Activated naive CD4-positive, alpha-beta T cell treated with anti-CD3 and anti-CD28 coated beads, Interleukin-2, amount 10 ng/mL, durations not matched to agents 7 days and 5 days (primary cell): ENCODE data around the gene KRTAP11-1.
A peak's percentile ranks its signal among the peaks of the same experiment; 100 is the strongest.

Experiments used
- CTCF ChIA-PET: fragments of 350-600 bp; sonication (Branson Sonifier 250); formaldehyde crosslinking; loops from one replicate; lab custom pipeline; 2021; ENCODE audit warnings: antibody characterized with exemption; lab: Charles Lee
- DNase-seq: peaks from one replicate; pipeline ENCODE4 v3.0.0-alpha.2; 2020
- H3K27ac Mint-ChIP-seq: one replicate; pipeline ENCODE4 v1.8.0; 2021; ENCODE audit warnings: mild to moderate bottlenecking, moderate library complexity, mixed read lengths
- H3K27me3 Mint-ChIP-seq: one replicate; pipeline ENCODE4 v1.8.0; 2021; ENCODE audit warnings: mild to moderate bottlenecking, mixed read lengths
- H3K36me3 Mint-ChIP-seq: one replicate; pipeline ENCODE4 v1.8.0; 2021; ENCODE audit warnings: mixed read lengths
- H3K4me1 Mint-ChIP-seq: one replicate; pipeline ENCODE4 v1.8.0; 2021; ENCODE audit warnings: mixed read lengths
- H3K4me3 Mint-ChIP-seq: one replicate; pipeline ENCODE4 v1.8.0; 2021; ENCODE audit warnings: mild to moderate bottlenecking, moderate library complexity, mixed read lengths
- H3K9me3 Mint-ChIP-seq: one replicate; pipeline ENCODE4 v1.8.0; 2021; ENCODE audit warnings: mixed read lengths

The KRTAP11-1 gene, protein sequence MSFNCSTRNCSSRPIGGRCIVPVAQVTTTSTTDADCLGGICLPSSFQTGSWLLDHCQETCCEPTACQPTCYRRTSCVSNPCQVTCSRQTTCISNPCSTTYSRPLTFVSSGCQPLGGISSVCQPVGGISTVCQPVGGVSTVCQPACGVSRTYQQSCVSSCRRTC

DNA sequence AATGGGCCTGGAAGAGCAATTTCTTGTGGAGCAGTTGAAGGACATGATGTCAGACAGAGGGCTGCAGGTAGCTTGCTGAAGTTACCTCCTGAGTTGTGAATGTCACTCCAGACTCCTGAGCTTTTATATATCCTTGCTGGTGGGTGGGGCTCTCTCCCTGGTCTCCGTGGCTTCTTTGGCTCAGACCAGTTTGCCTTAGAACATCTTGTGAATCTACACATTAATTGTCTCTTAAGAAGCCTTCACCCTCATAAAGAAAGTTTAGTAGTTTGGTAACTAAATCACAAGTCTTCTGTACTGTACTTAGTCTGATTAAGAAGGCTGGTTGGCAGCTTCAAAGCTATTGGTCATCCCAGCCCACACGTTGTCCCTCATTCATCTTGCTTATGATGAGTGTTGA, at the start of gene KRTAP11-1:
Gene KRTAP11-1 (minus strand): TSS at position 101 of the 400 bp plus-strand sequence. CDS start 56 bp downstream, at position 45.
- no peaks in the 10 kb centered on the region for H3K9me3 Mint-ChIP-seq
- CTCF ChIA-PET, result no interaction called here

DNA sequence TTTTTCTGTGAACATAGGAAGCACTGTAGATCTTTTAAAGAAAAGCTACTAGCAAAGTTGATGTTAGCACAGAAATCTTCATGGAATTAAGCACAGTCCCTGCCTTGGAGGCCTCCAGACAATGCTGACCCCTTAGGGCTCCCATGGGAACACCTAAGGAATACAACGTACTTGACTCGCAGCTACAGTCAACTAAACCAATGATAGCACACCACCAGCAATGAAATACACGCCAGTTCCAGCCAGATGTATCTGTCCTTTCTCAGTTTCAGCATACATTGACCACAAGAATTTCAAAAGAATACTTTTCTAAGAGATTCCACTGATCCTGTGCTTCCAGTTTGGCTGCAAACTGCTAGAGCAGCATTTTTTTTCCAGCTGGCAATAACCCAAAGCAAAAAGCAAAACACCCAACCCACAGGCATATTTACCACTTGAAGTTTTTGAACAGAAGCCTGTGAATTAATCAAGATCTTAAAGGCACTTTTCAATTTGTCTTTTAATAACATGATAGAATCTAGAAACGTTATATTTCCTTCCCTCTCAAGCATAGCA, 42.8 kb upstream of the KRTAP11-1 start:
- Mint-ChIP-seq H3K4me3 (no peak overlapping the region), H3K36me3 (no peaks in the 10 kb centered on the region), H3K4me1 (no peaks in the 10 kb centered on the region), H3K9me3 (peaks cover 2% of the 10 kb centered on the region), H3K27ac (no peak overlapping the region), H3K27me3 (peaks cover 3% of the 10 kb centered on the region)
- CTCF ChIA-PET, result no interaction called here
- DNase-seq, result no peak

More for the DNA sequence above, at the start of gene KRTAP11-1:
- no peak within 1 kb of the TSS for H3K27ac Mint-ChIP-seq
- H3K4me3 Mint-ChIP-seq, result no peak within 1 kb of the TSS
- peaks cover 10% of the 10 kb centered on the region for H3K27me3 Mint-ChIP-seq
- H3K36me3 Mint-ChIP-seq, result no peaks in the 10 kb centered on the region
- H3K4me1 Mint-ChIP-seq, result no peaks in the 10 kb centered on the region
- DNase-seq, result no peak

DNA sequence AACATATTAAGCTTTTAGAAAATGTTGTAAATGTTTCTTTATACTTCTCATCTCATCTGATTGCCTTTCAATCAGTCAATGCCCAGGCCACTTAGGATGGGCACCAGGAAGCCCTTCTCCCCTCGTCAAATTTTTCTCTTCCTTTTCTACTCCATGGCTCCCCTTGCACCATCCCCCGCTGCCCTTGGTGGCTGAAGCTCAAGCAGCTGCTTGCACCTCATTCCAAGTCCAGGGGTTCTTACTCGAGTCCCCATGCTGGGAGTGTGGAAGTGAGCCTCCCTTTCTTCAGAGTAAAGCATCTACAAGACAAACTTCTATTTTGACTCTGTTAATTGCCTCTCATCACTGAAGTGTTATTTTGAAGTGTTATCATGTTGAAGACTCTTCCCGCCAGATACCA, 39.7 kb upstream of the KRTAP11-1 start:
- no peak for DNase-seq
- H3K4me3 Mint-ChIP-seq, result no peak overlapping the region
- no peaks in the 10 kb centered on the region for H3K9me3 Mint-ChIP-seq
- no peaks in the 10 kb centered on the region for H3K36me3 Mint-ChIP-seq
- H3K27ac Mint-ChIP-seq, result no peak overlapping the region
- H3K4me1 Mint-ChIP-seq, result no peaks in the 10 kb centered on the region
- peaks cover 7% of the 10 kb centered on the region for H3K27me3 Mint-ChIP-seq
- CTCF ChIA-PET, result no interaction called here

DNA sequence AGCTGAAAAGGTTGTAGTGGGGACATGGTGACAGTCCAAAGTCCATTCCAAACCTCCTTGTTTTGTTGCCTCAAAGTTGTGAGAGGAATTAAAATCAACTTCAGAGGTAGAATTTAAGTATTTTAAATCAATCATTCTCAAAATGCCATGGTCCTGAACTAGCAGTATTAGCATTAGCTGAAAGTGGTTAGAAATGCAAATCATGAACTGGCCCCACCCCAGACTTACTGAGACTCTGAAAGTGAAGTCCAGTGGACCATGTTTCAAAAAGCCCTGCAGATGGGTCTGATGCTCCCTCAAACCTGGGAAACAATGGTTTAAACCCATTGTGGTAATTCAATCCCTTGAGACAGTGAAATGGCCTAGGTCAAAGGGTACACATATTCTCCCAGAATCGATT, 36.2 kb upstream of the KRTAP11-1 start:
- Mint-ChIP-seq H3K27ac (no peak overlapping the region), H3K9me3 (no peaks in the 10 kb centered on the region), H3K4me3 (no peak overlapping the region), H3K4me1 (no peaks in the 10 kb centered on the region), H3K36me3 (no peaks in the 10 kb centered on the region), H3K27me3 (peaks cover 7% of the 10 kb centered on the region)
- CTCF ChIA-PET, result interaction anchor here (0.8 kb wide), 1 partner anchor 473 kb away, joined by 3 read pairs; no protein-coding TSS in a partner anchor
- no peak for DNase-seq

DNA sequence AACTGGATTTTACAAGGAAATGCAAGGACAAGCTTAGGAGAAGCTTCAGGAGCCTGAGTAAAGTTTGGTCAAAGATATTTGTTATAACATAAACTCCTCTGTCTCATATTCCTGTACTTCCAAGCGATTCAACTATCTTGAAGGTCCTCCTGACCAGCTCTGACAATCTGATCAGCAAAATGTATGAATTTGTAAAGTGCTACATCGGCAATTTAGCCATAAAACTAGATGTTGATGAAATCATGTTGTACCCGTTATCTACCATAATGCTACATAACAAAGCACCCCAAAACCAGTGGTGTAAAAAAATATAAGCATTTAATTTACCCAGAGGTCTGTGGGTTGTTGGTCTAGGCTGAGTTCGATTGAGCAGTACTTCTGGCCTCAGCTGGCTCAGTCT, 19.5 kb upstream of the KRTAP11-1 start:
- no peak overlapping the region for H3K27ac Mint-ChIP-seq
- CTCF ChIA-PET, result no interaction called here
- no peak overlapping the region for H3K4me3 Mint-ChIP-seq
- no peaks in the 10 kb centered on the region for H3K9me3 Mint-ChIP-seq
- no peak for DNase-seq
- no peaks in the 10 kb centered on the region for H3K36me3 Mint-ChIP-seq
- H3K27me3 Mint-ChIP-seq, result peaks cover 3% of the 10 kb centered on the region
- H3K4me1 Mint-ChIP-seq, result no peaks in the 10 kb centered on the region

DNA sequence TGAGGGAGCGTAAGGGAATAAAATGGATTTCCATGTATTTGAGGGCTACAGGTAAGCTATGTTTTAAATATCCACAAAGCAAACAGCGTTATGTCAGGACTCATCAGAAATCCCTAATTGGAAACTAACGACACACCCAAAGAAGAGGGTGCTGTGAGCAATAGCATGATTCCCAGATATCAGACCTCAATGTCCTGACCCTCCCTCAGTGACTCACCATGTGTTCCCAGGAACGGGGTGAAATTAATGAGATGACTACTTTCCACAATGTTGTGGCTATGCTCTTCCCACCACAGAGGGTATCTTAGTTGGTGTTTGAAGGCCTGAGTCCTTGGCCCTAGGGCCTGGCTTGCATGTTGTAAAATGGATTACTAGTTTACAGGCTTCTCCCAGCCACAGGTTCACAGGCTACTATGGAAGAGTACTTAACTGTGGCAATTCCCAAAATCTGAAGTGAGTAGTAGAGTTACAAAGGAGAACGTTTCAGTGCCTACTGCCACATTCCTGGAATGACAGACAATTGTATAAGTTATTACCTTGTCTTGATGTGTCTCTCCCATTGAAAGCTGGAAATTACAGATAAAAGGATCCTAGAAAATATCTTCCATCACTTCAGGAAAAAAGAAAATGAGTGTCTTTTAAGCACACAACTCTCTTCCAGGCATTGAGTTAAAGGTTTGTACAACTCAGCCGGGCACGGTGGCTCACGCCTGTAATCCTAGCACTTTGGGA, 1.7 kb upstream of the KRTAP11-1 start:
- Mint-ChIP-seq H3K36me3 (no peaks in the 10 kb centered on the region), H3K9me3 (no peaks in the 10 kb centered on the region), H3K27ac (no peak overlapping the region), H3K4me3 (no peak overlapping the region), H3K4me1 (no peaks in the 10 kb centered on the region), H3K27me3 (peaks cover 6% of the 10 kb centered on the region)
- CTCF ChIA-PET, result no interaction called here
- no peak for DNase-seq

DNA sequence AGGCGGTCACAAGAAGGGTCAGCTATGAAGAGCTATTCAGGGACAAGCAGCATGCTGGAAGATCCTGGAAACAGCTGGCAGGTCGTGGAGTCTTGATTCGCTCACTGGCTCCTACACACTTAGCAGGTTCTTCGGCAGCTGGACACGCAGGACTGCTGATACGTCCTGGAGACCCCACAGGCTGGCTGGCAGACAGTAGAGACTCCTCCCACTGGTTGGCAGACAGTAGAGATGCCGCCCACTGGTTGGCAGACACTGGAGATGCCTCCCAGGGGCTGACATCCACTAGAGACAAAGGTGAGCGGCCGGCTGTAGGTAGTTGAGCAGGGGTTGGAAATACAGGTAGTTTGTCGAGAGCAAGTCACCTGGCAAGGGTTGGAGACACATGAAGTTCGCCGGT, 466 bp downstream of the KRTAP11-1 start:
- no peak for DNase-seq
- H3K27me3 Mint-ChIP-seq, result peaks cover 10% of the 10 kb centered on the region
- no peaks in the 10 kb centered on the region for H3K9me3 Mint-ChIP-seq
- H3K4me3 Mint-ChIP-seq, result no peak overlapping the region
- no peak overlapping the region for H3K27ac Mint-ChIP-seq
- H3K4me1 Mint-ChIP-seq, result no peaks in the 10 kb centered on the region
- no peaks in the 10 kb centered on the region for H3K36me3 Mint-ChIP-seq
- CTCF ChIA-PET, result no interaction called here

DNA sequence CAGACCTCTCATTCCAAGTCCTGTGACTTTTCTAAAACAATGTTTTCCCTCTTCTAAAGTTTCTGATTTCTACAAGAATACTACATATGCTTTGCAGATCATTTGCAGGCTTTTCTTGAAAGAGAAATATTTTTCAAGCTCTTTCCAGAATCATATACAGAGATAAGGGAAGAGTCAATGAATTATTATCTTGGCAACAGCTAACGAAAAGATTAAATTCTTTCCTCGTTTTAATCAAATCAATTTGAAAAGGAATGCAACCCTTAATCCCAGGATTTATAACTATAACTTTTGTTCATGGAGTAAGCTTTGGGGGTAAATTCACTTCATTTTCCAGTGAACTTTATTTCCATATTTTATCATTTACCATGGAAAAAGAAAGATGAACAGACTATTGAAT, 6.9 kb downstream of the KRTAP11-1 start:
- no peaks in the 10 kb centered on the region for H3K9me3 Mint-ChIP-seq
- H3K27ac Mint-ChIP-seq, result no peak overlapping the region
- DNase-seq, result no peak
- H3K4me3 Mint-ChIP-seq, result no peak overlapping the region
- H3K36me3 Mint-ChIP-seq, result no peaks in the 10 kb centered on the region
- peaks cover 4% of the 10 kb centered on the region for H3K27me3 Mint-ChIP-seq
- CTCF ChIA-PET, result no interaction called here
- no peaks in the 10 kb centered on the region for H3K4me1 Mint-ChIP-seq

DNA sequence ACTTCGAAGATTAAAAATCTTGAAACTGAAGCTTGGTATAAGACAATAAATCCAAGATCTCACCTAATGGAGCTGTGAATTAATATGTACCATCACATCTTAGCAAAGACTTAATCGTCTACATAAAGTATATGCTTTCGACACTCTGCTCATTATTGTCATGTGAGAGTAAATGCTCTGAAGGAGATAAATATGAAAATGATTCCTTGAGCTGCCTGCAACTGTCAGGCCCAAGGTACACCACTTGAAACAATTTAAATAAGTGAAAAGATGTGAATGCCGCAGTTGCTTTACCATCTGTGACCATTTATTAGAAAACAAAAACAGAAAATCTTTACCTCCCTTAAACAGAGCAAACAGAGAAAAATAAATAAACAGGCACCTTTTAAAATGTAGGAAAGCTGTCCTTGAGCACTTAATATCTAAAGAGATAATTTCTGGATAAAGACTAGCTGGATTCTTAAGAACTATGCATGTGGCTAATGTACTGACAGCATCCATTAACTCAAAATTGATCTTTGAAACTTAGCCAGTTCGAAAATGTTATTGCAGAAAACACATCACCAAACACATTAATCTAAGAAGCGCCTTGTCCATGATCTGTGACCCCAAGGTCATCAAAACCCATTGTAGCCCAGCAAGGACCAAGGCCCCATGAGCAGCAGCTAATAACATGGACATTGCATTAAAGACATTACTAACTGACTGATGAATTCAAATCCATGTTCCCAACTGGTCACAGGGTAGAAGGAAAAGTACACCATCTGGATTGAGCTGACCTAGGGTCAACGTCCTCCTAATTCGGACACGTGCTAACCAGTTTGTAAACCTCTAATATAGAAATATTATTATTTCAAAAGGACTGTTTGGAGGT, 33.5 kb downstream of the KRTAP11-1 start:
- Mint-ChIP-seq H3K36me3 (no peaks in the 10 kb centered on the region), H3K9me3 (no peaks in the 10 kb centered on the region), H3K27me3 (no peaks in the 10 kb centered on the region), H3K27ac (no peak overlapping the region), H3K4me3 (no peak overlapping the region), H3K4me1 (no peaks in the 10 kb centered on the region)
- no peak for DNase-seq
- CTCF ChIA-PET, result no interaction called here

DNA sequence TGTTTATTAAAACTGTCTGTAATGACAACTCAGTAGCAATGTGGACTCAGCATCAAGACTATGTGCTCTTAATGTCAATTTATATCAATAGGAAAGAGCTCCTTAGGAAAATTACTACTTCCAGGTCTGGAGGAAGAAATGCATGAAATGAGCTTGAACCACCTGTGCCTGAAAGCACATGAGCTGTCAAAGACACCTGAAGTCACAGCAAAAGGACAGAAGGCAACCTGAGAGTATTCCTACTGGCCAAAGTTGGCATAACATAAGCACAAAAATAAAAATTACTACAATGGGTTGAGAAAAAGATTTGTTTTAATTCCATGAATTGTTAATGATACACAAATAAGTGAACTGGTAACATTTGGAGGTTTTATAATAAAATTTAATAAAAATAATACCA, 38.4 kb downstream of the KRTAP11-1 start:
- H3K4me3 Mint-ChIP-seq, result no peak overlapping the region
- H3K27ac Mint-ChIP-seq, result no peak overlapping the region
- DNase-seq, result no peak
- no peaks in the 10 kb centered on the region for H3K36me3 Mint-ChIP-seq
- no peaks in the 10 kb centered on the region for H3K4me1 Mint-ChIP-seq
- CTCF ChIA-PET, result no interaction called here
- no peaks in the 10 kb centered on the region for H3K27me3 Mint-ChIP-seq
- no peaks in the 10 kb centered on the region for H3K9me3 Mint-ChIP-seq

DNA sequence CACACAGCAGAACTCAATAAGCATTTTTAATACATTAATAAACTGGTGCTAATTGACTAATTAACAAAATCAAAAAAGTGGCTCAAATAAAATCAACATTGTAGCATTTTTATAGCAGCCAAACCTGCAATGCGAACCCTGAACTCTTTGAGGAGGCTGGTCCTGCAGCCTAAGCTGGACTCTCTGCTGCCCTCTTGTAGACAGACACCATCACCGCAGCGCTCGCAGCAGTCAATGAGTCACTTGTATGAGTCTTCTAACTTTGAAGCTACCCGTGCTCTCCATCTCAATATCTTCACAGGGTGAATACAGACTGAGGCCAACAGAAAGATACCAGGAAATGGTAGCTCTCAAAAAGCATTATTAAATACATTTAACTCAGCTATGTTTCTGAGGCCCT, 42.1 kb downstream of the KRTAP11-1 start:
- Mint-ChIP-seq H3K9me3 (no peaks in the 10 kb centered on the region), H3K27ac (no peak overlapping the region), H3K36me3 (no peaks in the 10 kb centered on the region), H3K4me3 (no peak overlapping the region), H3K4me1 (no peaks in the 10 kb centered on the region), H3K27me3 (no peaks in the 10 kb centered on the region)
- DNase-seq, result peak; percentile 36
- CTCF ChIA-PET, result interaction anchor here (0.6 to 1.1 kb wide), 8 partner anchors 8 to 498 kb away, joined by 3 to 6 read pairs (median 3); no protein-coding TSS in a partner anchor

DNA sequence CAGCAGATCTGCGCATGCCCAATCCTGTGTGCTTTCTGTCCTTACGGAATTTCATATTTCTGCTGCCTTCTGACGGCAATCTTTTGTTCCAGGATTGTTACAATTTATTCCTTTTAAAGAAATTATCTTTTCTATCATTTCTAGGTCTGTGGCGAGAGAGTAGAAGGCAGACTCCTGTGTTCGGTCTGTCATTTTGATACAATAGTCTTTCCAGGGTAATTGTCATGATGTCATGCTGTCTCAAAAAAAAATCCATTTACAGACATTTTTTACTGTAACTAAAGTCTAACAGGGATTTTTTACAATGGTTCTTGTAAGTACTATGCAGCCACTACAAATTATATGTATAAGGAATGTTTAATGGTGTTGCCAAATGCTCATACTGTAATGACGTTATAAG, 42.8 kb downstream of the KRTAP11-1 start:
- no peaks in the 10 kb centered on the region for H3K27me3 Mint-ChIP-seq
- no peak overlapping the region for H3K27ac Mint-ChIP-seq
- H3K36me3 Mint-ChIP-seq, result no peaks in the 10 kb centered on the region
- no peaks in the 10 kb centered on the region for H3K4me1 Mint-ChIP-seq
- no peaks in the 10 kb centered on the region for H3K9me3 Mint-ChIP-seq
- CTCF ChIA-PET, result no interaction called here
- H3K4me3 Mint-ChIP-seq, result no peak overlapping the region
- DNase-seq, result no peak

DNA sequence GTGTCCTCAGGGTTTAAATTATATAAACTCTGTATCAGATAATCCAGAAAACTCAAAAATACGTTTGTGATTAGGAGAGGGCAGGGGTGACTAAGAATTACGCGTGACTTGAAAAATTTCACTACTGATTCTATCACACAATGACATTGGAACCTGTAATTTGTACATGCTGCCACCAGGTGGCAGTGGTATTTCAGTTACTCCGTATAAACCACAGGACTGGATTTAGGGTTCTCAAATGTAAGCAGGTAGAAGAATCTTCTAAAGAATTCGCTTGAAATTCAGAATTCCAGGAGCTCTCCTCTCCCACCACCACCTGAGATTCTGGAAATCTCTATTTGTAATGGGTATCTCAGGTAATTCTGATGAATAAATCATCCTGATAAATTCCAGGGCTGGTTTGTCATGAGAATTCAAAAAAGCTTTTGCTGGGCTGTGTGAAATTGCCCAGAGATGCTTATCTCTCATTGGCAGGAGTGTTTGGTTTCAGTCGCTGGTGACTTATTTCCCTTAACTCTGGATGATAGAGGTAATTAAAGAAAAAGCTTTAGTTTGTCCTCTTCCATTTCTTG, 50.1 kb downstream of the KRTAP11-1 start:
- Mint-ChIP-seq H3K4me1 (no peaks in the 10 kb centered on the region), H3K9me3 (no peaks in the 10 kb centered on the region), H3K4me3 (no peak overlapping the region), H3K27me3 (no peaks in the 10 kb centered on the region), H3K36me3 (no peaks in the 10 kb centered on the region), H3K27ac (no peak overlapping the region)
- DNase-seq, result peak; percentile 65
- CTCF ChIA-PET, result interaction anchor here (0.6 to 2.1 kb wide), 5 partner anchors 8 to 256 kb away, joined by 3 to 15 read pairs (median 3); no protein-coding TSS in a partner anchor
